Nephron progenitor cell (in vitro differentiated cells): ENCODE data around the gene YPEL4.
A peak's percentile ranks its signal among the peaks of the same experiment; 100 is the strongest.

Source experiments
- DNase-seq: peaks from one replicate; pipeline ENCODE4 v3.0.0; 2021
- H3K27ac Mint-ChIP-seq: 2 replicates; pipeline ENCODE4 v1.8.0; 2021; ENCODE audit warnings: mild to moderate bottlenecking, moderate library complexity, mixed read lengths
- H3K27me3 Mint-ChIP-seq: 2 replicates; pipeline ENCODE4 v1.8.0; 2021; ENCODE audit warnings: mild to moderate bottlenecking, low read depth, mixed read lengths; ENCODE audit not compliant: poor library complexity
- H3K36me3 Mint-ChIP-seq: 2 replicates; pipeline ENCODE4 v1.8.0; 2021; ENCODE audit warnings: low read depth, mixed read lengths
- H3K4me1 Mint-ChIP-seq: 2 replicates; pipeline ENCODE4 v1.8.0; 2021; ENCODE audit warnings: mixed read lengths
- H3K4me3 Mint-ChIP-seq: 2 replicates; pipeline ENCODE4 v1.8.0; 2021; ENCODE audit warnings: mild to moderate bottlenecking, moderate library complexity, mixed read lengths
- H3K9me3 Mint-ChIP-seq: 2 replicates; pipeline ENCODE4 v1.8.0; 2021; ENCODE audit warnings: mild to moderate bottlenecking, moderate library complexity, mixed read lengths
- CTCF ChIP-seq: fragments of 200-600 bp; sonication (generic); IDR thresholded peaks from 2 replicates; pipeline ENCODE4 v1.5.0; 2021; ENCODE audit warnings: antibody characterized with exemption

Gene YPEL4

GRCh38 chr11:57638811-57639320 is 10.8 kb downstream of the YPEL4 start:
- peak; percentile 46 for DNase-seq
- TF ChIP-seq CTCF: no peak
- H3K4me3 Mint-ChIP-seq: peak overlapping the region; percentile 100
- peaks cover 60% of the 10 kb centered on the region for H3K4me1 Mint-ChIP-seq
- no peaks in the 10 kb centered on the region for H3K9me3 Mint-ChIP-seq
- H3K27me3 Mint-ChIP-seq: peaks cover 7% of the 10 kb centered on the region
- H3K27ac Mint-ChIP-seq: peak overlapping the region; percentile 100
- H3K36me3 Mint-ChIP-seq: peaks cover 32% of the 10 kb centered on the region

- Mint-ChIP-seq H3K4me3 (peak overlapping the region; percentile 100), H3K4me1 (peaks cover 53% of the 10 kb centered on the region), H3K27me3 (peaks cover 7% of the 10 kb centered on the region), H3K36me3 (peaks cover 25% of the 10 kb centered on the region), H3K9me3 (no peaks in the 10 kb centered on the region), H3K27ac (peak overlapping the region; percentile 100)
- DNase-seq: peak; percentile 86
- TF ChIP-seq CTCF: no peak
Observed at GRCh38 chr11:57638005-57638781, 11.5 kb downstream of the YPEL4 start.

GRCh38 chr11:57637626-57638004 is 12.1 kb downstream of the YPEL4 start:
- peaks cover 4% of the 10 kb centered on the region for H3K27me3 Mint-ChIP-seq
- peaks cover 47% of the 10 kb centered on the region for H3K4me1 Mint-ChIP-seq
- peaks cover 20% of the 10 kb centered on the region for H3K36me3 Mint-ChIP-seq
- peak overlapping the region; percentile 100 for H3K4me3 Mint-ChIP-seq
- H3K9me3 Mint-ChIP-seq: no peaks in the 10 kb centered on the region
- peak overlapping the region; percentile 100 for H3K27ac Mint-ChIP-seq
- no peak for TF ChIP-seq CTCF
- peak; percentile 63 for DNase-seq

GRCh38 chr11:57635246-57635645 is 14.5 kb downstream of the YPEL4 start:
- peaks cover 4% of the 10 kb centered on the region for H3K27me3 Mint-ChIP-seq
- H3K4me3 Mint-ChIP-seq: no peak overlapping the region
- H3K4me1 Mint-ChIP-seq: peaks cover 42% of the 10 kb centered on the region
- no peak for TF ChIP-seq CTCF
- H3K9me3 Mint-ChIP-seq: no peaks in the 10 kb centered on the region
- no peak overlapping the region for H3K27ac Mint-ChIP-seq
- H3K36me3 Mint-ChIP-seq: no peaks in the 10 kb centered on the region
- DNase-seq: no peak

- Mint-ChIP-seq H3K27me3 (peaks cover 5% of the 10 kb centered on the region), H3K27ac (peak overlapping the region; percentile 6), H3K4me3 (no peak overlapping the region), H3K4me1 (peaks cover 44% of the 10 kb centered on the region), H3K36me3 (peaks cover 1% of the 10 kb centered on the region), H3K9me3 (no peaks in the 10 kb centered on the region)
- no peak for DNase-seq
- no peak for TF ChIP-seq CTCF
Observed at GRCh38 chr11:57634311-57634710, 15.4 kb downstream of the YPEL4 start.
